H1 (cell line): Measurements from ENCODE around the gene LDAH. TPM values are rescaled to one million over a fixed set of nuclear protein-coding genes. Genes with fewer than 3 reads are reported as not detected.

Experiments used
- CTBP2 ChIP-seq: IDR thresholded peaks from 2 replicates; pipeline ENCODE4 v1.7.0; 2011; ENCODE audit warnings: borderline replicate concordance, mild to moderate bottlenecking, moderate library complexity, mixed read lengths, low read length; ENCODE audit not compliant: insufficient read depth, insufficient read length
- EGR1 ChIP-seq: IDR thresholded peaks from 2 replicates; pipeline ENCODE4 v1.6.1; 2011; ENCODE audit warnings: low read depth, low read length, borderline replicate concordance
- KDM1A ChIP-seq: fragments of 200-600, 300-600 bp; sonication (generic); IDR thresholded peaks from 2 replicates; pipeline ENCODE4 v1.7.1; 2016; ENCODE audit warnings: mild to moderate bottlenecking, low read length, borderline replicate concordance
- KDM5A ChIP-seq: fragments of 200-600 bp; IDR thresholded peaks from 2 replicates; pipeline ENCODE4 v1.7.1; 2012; ENCODE audit warnings: mild to moderate bottlenecking, low read length, inconsistent platforms, mixed read lengths
- RNF2 ChIP-seq: fragments of 200-900, 300-1000 bp; sonication (generic); IDR thresholded peaks from 2 replicates; pipeline ENCODE4 v1.7.1; 2016; ENCODE audit warnings: borderline replicate concordance, low read depth, mild to moderate bottlenecking, antibody characterized with exemption, low read length; ENCODE audit not compliant: poor library complexity, severe bottlenecking; ENCODE audit errors: missing control alignments
- polyA plus RNA-seq, 7 experiments: library from polyadenylated mRNA; depleted of rRNA in 3 of 7; stranded (reverse) in 5 of 7; unstranded in 2 of 7; fragments of >200 nt in 5 of 7; fragments of 200-250 nt in 2 of 7; gene quantifications; 1 replicate in 5 of 7; 2 replicates in 1 of 7; 4 replicates in 1 of 7; pipeline versions ENCODE4 v1.2.1 to v1.2.3, GENCODE V29; 2011 to 2013; ENCODE audit warnings: missing spikeins in 2 of 7, mixed read lengths in 2 of 7
- total RNA-seq: library from RNA; stranded (reverse); fragmentation: NEBNext Ultra II Directional; extraction: Animal tissue kit (Norgen Biotek cat#: 25700); gene quantifications from 2 replicates; pipeline ENCODE4 v1.2.1, GENCODE V29; 2021

LDAH gene
- total and polyA plus RNA-seq, 2 of the 8 experiments (the other 6 are each of a cell fraction or from before 2014, with no cell fraction given) = 10.9 to 26.3 TPM

DNA sequence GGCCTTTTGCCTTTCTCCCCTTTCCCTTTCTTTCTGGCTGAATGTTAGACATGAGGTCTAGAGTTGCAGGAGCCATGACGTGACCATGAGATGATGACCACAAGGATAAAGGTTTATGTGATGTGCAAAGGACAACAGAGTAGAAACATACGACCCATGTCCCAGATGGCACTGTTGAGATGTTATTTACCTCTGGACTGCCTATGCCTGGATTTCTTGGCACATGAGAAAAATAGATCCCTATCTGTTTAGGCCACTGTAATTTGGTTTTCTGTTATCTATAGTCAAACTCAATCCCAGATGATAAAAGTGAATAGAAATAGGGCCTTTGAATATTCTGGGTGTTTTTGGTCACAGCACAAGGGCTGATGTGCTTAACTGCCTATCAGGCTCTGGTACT, 97.1 kb downstream of the LDAH start (continued):
- TF ChIP-seq CTBP2 (no peak), EGR1 (no peak), KDM1A (no peak), RNF2 (no peak), KDM5A (no peak)
- TF ChIP-seq, all 59 proteins: peak for 0
